H9 (cell line): ENCODE measurements around the gene TFCP2. TPM values are rescaled to one million over a fixed set of nuclear protein-coding genes. Genes with fewer than 3 reads are reported as not detected.

Experiments
- DNase-seq: peaks from one replicate; pipeline ENCODE4 v3.0.0-alpha.2; 2017
- H2AFZ ChIP-seq: one replicate; pipeline ENCODE4 v1.6.1; 2013; ENCODE audit warnings: mild to moderate bottlenecking, low read length, control low read depth, moderate library complexity
- H2AK5ac ChIP-seq: 2 replicates; pipeline ENCODE4 v1.6.1; 2013; ENCODE audit warnings: low read length, control low read depth, mixed read lengths; ENCODE audit not compliant: insufficient read length
- H2BK120ac ChIP-seq: one replicate; pipeline ENCODE4 v1.6.1; 2013; ENCODE audit warnings: low read depth, mild to moderate bottlenecking, low read length, control low read depth, inconsistent platforms; ENCODE audit not compliant: poor library complexity, severe bottlenecking
- H2BK12ac ChIP-seq: 2 replicates; pipeline ENCODE4 v1.6.1; 2013; ENCODE audit warnings: low read length, control low read depth, mixed read lengths, low read depth; ENCODE audit not compliant: insufficient read length
- H2BK15ac ChIP-seq: 2 replicates; pipeline ENCODE4 v1.6.1; 2013; ENCODE audit warnings: low read depth, low read length, control low read depth
- H2BK20ac ChIP-seq: one replicate; pipeline ENCODE4 v1.6.1; 2013; ENCODE audit warnings: low read depth, mild to moderate bottlenecking, low read length, control low read depth, inconsistent platforms; ENCODE audit not compliant: poor library complexity, severe bottlenecking
- H2BK5ac ChIP-seq: 2 replicates; pipeline ENCODE4 v1.6.1; 2013; ENCODE audit warnings: low read length, control low read depth, mixed read lengths; ENCODE audit not compliant: insufficient read length
- H3K14ac ChIP-seq: 2 replicates; pipeline ENCODE4 v1.6.1; 2013; ENCODE audit warnings: low read length, control low read depth; ENCODE audit not compliant: insufficient read depth
- H3K18ac ChIP-seq: 2 replicates; pipeline ENCODE4 v1.6.1; 2013; ENCODE audit warnings: low read depth, mild to moderate bottlenecking, mixed read lengths, low read length, control low read depth; ENCODE audit not compliant: insufficient read length
- H3K23ac ChIP-seq: 2 replicates; pipeline ENCODE4 v1.6.1; 2013; ENCODE audit warnings: low read length, control low read depth, mixed read lengths, low read depth; ENCODE audit not compliant: insufficient read length
- H3K23me2 ChIP-seq: 2 replicates; pipeline ENCODE4 v1.6.1; 2013; ENCODE audit warnings: low read depth, mild to moderate bottlenecking, mixed read lengths, low read length, control low read depth; ENCODE audit not compliant: insufficient read length, poor library complexity, severe bottlenecking
- H3K27ac ChIP-seq: 2 replicates; pipeline ENCODE4 v1.5.1; 2013; ENCODE audit warnings: low read length, control low read depth, mixed read lengths, low read depth; ENCODE audit not compliant: insufficient read length
- H3K27me3 ChIP-seq: 2 replicates; pipeline ENCODE4 v1.6.1; 2013; ENCODE audit warnings: low read length, control low read depth, inconsistent platforms; ENCODE audit not compliant: insufficient read depth
- H3K4ac ChIP-seq: 2 replicates; pipeline ENCODE4 v1.6.1; 2013; ENCODE audit warnings: low read depth, mild to moderate bottlenecking, control low read depth, inconsistent platforms, low read length, moderate library complexity
- H3K4me1 ChIP-seq: 2 replicates; pipeline ENCODE4 v1.6.1; 2013; ENCODE audit warnings: low read length, control low read depth, inconsistent platforms; ENCODE audit not compliant: insufficient read depth
- H3K4me2 ChIP-seq: 2 replicates; pipeline ENCODE4 v1.6.1; 2013; ENCODE audit warnings: low read length, control low read depth, mixed read lengths; ENCODE audit not compliant: insufficient read length, insufficient read depth
- H3K56ac ChIP-seq: 2 replicates; pipeline ENCODE4 v1.6.1; 2013; ENCODE audit warnings: low read depth, mild to moderate bottlenecking, mixed read lengths, low read length, control low read depth; ENCODE audit not compliant: insufficient read length
- H3K79me1 ChIP-seq: 2 replicates; pipeline ENCODE4 v1.6.1; 2013; ENCODE audit warnings: low read depth, mild to moderate bottlenecking, moderate library complexity, low read length, control low read depth, inconsistent platforms; ENCODE audit not compliant: insufficient read depth, poor library complexity, severe bottlenecking
- H3K79me2 ChIP-seq: 2 replicates; pipeline ENCODE4 v1.6.1; 2013; ENCODE audit warnings: low read length, control low read depth, inconsistent platforms; ENCODE audit not compliant: insufficient read depth
- H3K9ac ChIP-seq: 2 replicates; pipeline ENCODE4 v1.6.1; 2013; ENCODE audit warnings: low read length, control low read depth, mixed read lengths; ENCODE audit not compliant: insufficient read length; ENCODE audit errors: extremely low read depth
- H3K9me3 ChIP-seq: one replicate; pipeline ENCODE4 v1.6.1; 2013; ENCODE audit warnings: low read depth, low read length, inconsistent platforms; ENCODE audit not compliant: control insufficient read depth
- H3T11ph ChIP-seq: one replicate; pipeline ENCODE4 v1.6.1; 2013; ENCODE audit warnings: mild to moderate bottlenecking, low read length, control low read depth, inconsistent platforms
- H4K20me1 ChIP-seq: one replicate; pipeline ENCODE4 v1.6.1; 2013; ENCODE audit not compliant: control insufficient read depth, insufficient read length, insufficient read depth
- H4K5ac ChIP-seq: 2 replicates; pipeline ENCODE4 v1.6.1; 2013; ENCODE audit warnings: low read depth, mild to moderate bottlenecking, mixed read lengths, low read length, control low read depth; ENCODE audit not compliant: insufficient read length
- H4K8ac ChIP-seq: replicated peaks from 2 replicates; pipeline ENCODE4 v1.6.1; 2013; ENCODE audit warnings: low read length, control low read depth, mixed read lengths, low read depth; ENCODE audit not compliant: insufficient read length
- H4K91ac ChIP-seq: 2 replicates; pipeline ENCODE4 v1.6.1; 2013; ENCODE audit warnings: low read depth, mild to moderate bottlenecking, moderate library complexity, mixed read lengths, low read length, control low read depth; ENCODE audit not compliant: insufficient read length
- H3K27ac Mint-ChIP-seq, 3 experiments: 2 replicates in 2 of 3; 3 replicates in 1 of 3; pipeline ENCODE4 v1.8.0; 2020 to 2021; ENCODE audit warnings: mixed read lengths in 3 of 3, mild to moderate bottlenecking in 1 of 3, moderate library complexity in 1 of 3
- H3K27me3 Mint-ChIP-seq: 2 replicates; pipeline ENCODE4 v1.8.0; 2021; ENCODE audit warnings: low read depth, mild to moderate bottlenecking, moderate library complexity, mixed read lengths
- H3K36me3 Mint-ChIP-seq, 3 experiments: 2 replicates in 2 of 3; 3 replicates in 1 of 3; pipeline ENCODE4 v1.8.0; 2020 to 2021; ENCODE audit warnings: low read depth in 3 of 3, mixed read lengths in 3 of 3; ENCODE audit not compliant: insufficient read depth in 1 of 3
- H3K4me1 Mint-ChIP-seq, 2 experiments: 2 replicates each; pipeline ENCODE4 v1.8.0; 2020; ENCODE audit warnings: mixed read lengths in 2 of 2
- H3K4me3 Mint-ChIP-seq, 2 experiments: 2 replicates in 1 of 2; 3 replicates in 1 of 2; pipeline ENCODE4 v1.8.0; 2020 to 2021; ENCODE audit warnings: mild to moderate bottlenecking in 2 of 2, mixed read lengths in 2 of 2, moderate library complexity in 1 of 2
- H3K9me3 Mint-ChIP-seq, 2 experiments: 2 replicates in 1 of 2; 3 replicates in 1 of 2; pipeline ENCODE4 v1.8.0; 2020; ENCODE audit warnings: mild to moderate bottlenecking in 2 of 2, mixed read lengths in 2 of 2, moderate library complexity in 1 of 2
- WGBS: extraction: QIAGEN DNeasy Blood & Tissue Kit; methylation state at CpG from one replicate; pipeline ENCODE4 v1.1.7; 2013; ENCODE audit warnings: missing lambda C conversion rate, low lambda C conversion rate, mixed read lengths; ENCODE audit not compliant: insufficient read length; ENCODE audit errors: extremely low coverage; 5-methylcytosine and 5-hydroxymethylcytosine counted together
- total RNA-seq: library from RNA; stranded (reverse); gene quantifications from 2 replicates; pipeline ENCODE4 v1.2.1, GENCODE V29; 2021
- TF ChIP-seq, protein P1 (sequence below): fragments of 200-600 bp; sonication (generic); conservative IDR thresholded peaks from 3 replicates; pipeline ENCODE4 v1.8.0; 2021; ENCODE audit warnings: antibody characterized with exemption, mild to moderate bottlenecking

Gene TFCP2
- total RNA-seq, 1 experiment from 2014 or later: 27.1 TPM

DNA sequence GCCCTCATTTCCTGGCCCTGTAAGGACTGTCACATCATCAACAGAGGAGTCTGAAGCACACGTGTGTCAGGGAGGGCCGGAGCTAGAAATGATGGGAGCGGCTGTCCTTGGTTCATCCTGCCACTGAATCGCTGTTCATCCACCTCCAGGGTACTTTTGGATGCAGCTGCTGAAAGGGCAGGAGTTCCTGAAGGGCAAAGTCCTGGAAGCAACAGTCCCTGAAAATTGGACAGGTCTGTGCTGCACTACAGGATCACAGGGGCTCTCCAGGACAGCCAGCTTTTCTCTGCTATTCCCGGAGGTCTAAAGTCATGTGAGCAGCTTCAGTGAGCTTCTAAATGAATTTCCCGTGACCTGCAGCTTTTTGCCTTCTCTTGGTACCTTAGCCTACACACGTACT is 27.2 kb upstream of the TFCP2 start:
- no peak overlapping the region for H4K8ac ChIP-seq
- H3K4ac ChIP-seq: no peak overlapping the region
- no peak overlapping the region for H2BK12ac ChIP-seq
- no peak overlapping the region for H2AK5ac ChIP-seq
- no peaks in the 10 kb centered on the region for H3K9me3 ChIP-seq
- H2BK120ac ChIP-seq: no peak overlapping the region
- H3K9me3 Mint-ChIP-seq: no peaks in the 10 kb centered on the region
- H4K5ac ChIP-seq: no peak overlapping the region
- H3K4me1 ChIP-seq: no peaks in the 10 kb centered on the region; the same call in 1 of the 2 replicates
- peaks cover 1% of the 10 kb centered on the region; the same call in 1 of the 2 replicates for H3K27me3 Mint-ChIP-seq
- H3K9ac ChIP-seq: no peak overlapping the region
- H3K18ac ChIP-seq: no peak overlapping the region
- no peaks in the 10 kb centered on the region for H3K79me2 ChIP-seq
- peaks cover 0 to 4% (median 1%) of the 10 kb centered on the region in 3 experiments; a peak in 3 of 7 replicates for H3K36me3 Mint-ChIP-seq
- no peaks in the 10 kb centered on the region for H3K79me1 ChIP-seq
- no peak overlapping the region for H3K14ac ChIP-seq
- no CpG with 5 or more reads among the region's 7 CpGs for WGBS
- no peak overlapping the region for H3K4me2 ChIP-seq
- no peak overlapping the region for H2BK5ac ChIP-seq
- H3K27ac ChIP-seq: no peak overlapping the region
- DNase-seq: no peak
- H3K23me2 ChIP-seq: no peaks in the 10 kb centered on the region
- H3K27me3 ChIP-seq: no peaks in the 10 kb centered on the region
- H3K27ac Mint-ChIP-seq: no peak overlapping the region
- no peak overlapping the region for H2BK20ac ChIP-seq
- no peak overlapping the region for H3K23ac ChIP-seq
- TF ChIP-seq, protein P1, sequence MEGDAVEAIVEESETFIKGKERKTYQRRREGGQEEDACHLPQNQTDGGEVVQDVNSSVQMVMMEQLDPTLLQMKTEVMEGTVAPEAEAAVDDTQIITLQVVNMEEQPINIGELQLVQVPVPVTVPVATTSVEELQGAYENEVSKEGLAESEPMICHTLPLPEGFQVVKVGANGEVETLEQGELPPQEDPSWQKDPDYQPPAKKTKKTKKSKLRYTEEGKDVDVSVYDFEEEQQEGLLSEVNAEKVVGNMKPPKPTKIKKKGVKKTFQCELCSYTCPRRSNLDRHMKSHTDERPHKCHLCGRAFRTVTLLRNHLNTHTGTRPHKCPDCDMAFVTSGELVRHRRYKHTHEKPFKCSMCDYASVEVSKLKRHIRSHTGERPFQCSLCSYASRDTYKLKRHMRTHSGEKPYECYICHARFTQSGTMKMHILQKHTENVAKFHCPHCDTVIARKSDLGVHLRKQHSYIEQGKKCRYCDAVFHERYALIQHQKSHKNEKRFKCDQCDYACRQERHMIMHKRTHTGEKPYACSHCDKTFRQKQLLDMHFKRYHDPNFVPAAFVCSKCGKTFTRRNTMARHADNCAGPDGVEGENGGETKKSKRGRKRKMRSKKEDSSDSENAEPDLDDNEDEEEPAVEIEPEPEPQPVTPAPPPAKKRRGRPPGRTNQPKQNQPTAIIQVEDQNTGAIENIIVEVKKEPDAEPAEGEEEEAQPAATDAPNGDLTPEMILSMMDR: no peak
- no peaks in the 10 kb centered on the region for H3K4me1 Mint-ChIP-seq
- H3T11ph ChIP-seq: no peak overlapping the region
- H2BK15ac ChIP-seq: no peak overlapping the region
- no peak overlapping the region for H3K4me3 Mint-ChIP-seq
- H4K20me1 ChIP-seq: no peaks in the 10 kb centered on the region
- H3K56ac ChIP-seq: no peak overlapping the region
- H2AFZ ChIP-seq: no peak overlapping the region
- no peak overlapping the region for H4K91ac ChIP-seq
